Skeletal muscle tissue (tissue), 4 donors: ENCODE results near the gene APOBEC3H. TPM values are rescaled to one million over a fixed set of nuclear protein-coding genes. Genes with fewer than 3 reads are reported as not detected.

ENCODE experiments used
- H3K27ac ChIP-seq: one replicate; pipeline ENCODE4 v1.7.0; 2013; ENCODE audit warnings: mild to moderate bottlenecking, low read depth, low read length, inconsistent platforms
- H3K27me3 ChIP-seq, 3 donors: one replicate each; pipeline ENCODE4 v1.7.0; 2013; ENCODE audit warnings: low read length in 3 of 3; ENCODE audit not compliant: control insufficient read depth in 3 of 3, insufficient read depth in 3 of 3
- H3K36me3 ChIP-seq, 3 donors: one replicate each; pipeline ENCODE4 v1.7.0; 2013; ENCODE audit warnings: low read length in 3 of 3; ENCODE audit not compliant: control insufficient read depth in 3 of 3, insufficient read depth in 3 of 3
- H3K4me1 ChIP-seq, 3 donors: one replicate each; pipeline ENCODE4 v1.7.0; 2013; ENCODE audit warnings: low read length in 3 of 3, mild to moderate bottlenecking in 3 of 3; ENCODE audit not compliant: control insufficient read depth in 3 of 3, insufficient read depth in 3 of 3
- H3K4me3 ChIP-seq, 3 donors: one replicate each; pipeline ENCODE4 v1.7.0; 2013; ENCODE audit warnings: low read length in 3 of 3
- H3K9ac ChIP-seq, 3 donors: one replicate each; pipeline ENCODE4 v1.7.0; 2013; ENCODE audit warnings: low read length in 3 of 3, mild to moderate bottlenecking in 3 of 3, moderate library complexity in 2 of 3, low read depth in 1 of 3
- H3K9me3 ChIP-seq, 3 donors: one replicate each; pipeline ENCODE4 v1.7.0; 2013; ENCODE audit warnings: low read length in 3 of 3; ENCODE audit not compliant: control insufficient read depth in 3 of 3
- total RNA-seq: library from RNA; depleted of rRNA; stranded (reverse); fragments of >200 nt; gene quantifications from one replicate; pipeline ENCODE4 v1.2.3, GENCODE V29; 2014
- donor health status: Osteomylitis.

Gene APOBEC3H
- total RNA-seq, 1 donor from 2014 or later = not detected

- Histone ChIP-seq H3K36me3 (peaks cover 12 to 15% (median 13%) of the 10 kb centered on the region in 3 donors), H3K9me3 (no peaks in the 10 kb centered on the region), H3K9ac (peak overlapping the region; percentile 83 to 95 (median 90)), H3K4me3 (peak overlapping the region; percentile 68 to 82 (median 80)), H3K27ac (peak overlapping the region; percentile 92), H3K27me3 (no peaks in the 10 kb centered on the region), H3K4me1 (peaks cover 55 to 76% (median 66%) of the 10 kb centered on the region in 3 donors)
These were observed 49.4 kb downstream of the APOBEC3H start for GRCh38 chr22:39146256-39147101.

- H3K27me3 ChIP-seq = no peaks in the 10 kb centered on the region
- peak overlapping the region in 2 of 3 donors; percentile 10 to 64 for H3K9ac ChIP-seq
- no peaks in the 10 kb centered on the region for H3K9me3 ChIP-seq
- no peak overlapping the region for H3K4me3 ChIP-seq
- H3K27ac ChIP-seq = peak overlapping the region; percentile 92
- H3K36me3 ChIP-seq = peaks cover 12 to 15% (median 13%) of the 10 kb centered on the region in 3 donors
- peaks cover 60 to 81% (median 68%) of the 10 kb centered on the region in 3 donors for H3K4me1 ChIP-seq
These were observed 50.4 kb downstream of the APOBEC3H start for GRCh38 chr22:39147335-39148025.

GRCh38 chr22:39148026-39148726 is 51.1 kb downstream of the APOBEC3H start:
- Histone ChIP-seq H3K27ac (peak overlapping the region; percentile 92), H3K4me3 (no peak overlapping the region), H3K4me1 (peaks cover 63 to 86% (median 70%) of the 10 kb centered on the region in 3 donors), H3K9ac (peak overlapping the region; percentile 21 to 64 (median 38)), H3K9me3 (no peaks in the 10 kb centered on the region), H3K36me3 (peaks cover 12 to 15% (median 13%) of the 10 kb centered on the region in 3 donors), H3K27me3 (no peaks in the 10 kb centered on the region)

GRCh38 chr22:39148727-39149535 is 51.9 kb downstream of the APOBEC3H start:
- Histone ChIP-seq H3K4me3 (no peak overlapping the region), H3K36me3 (peaks cover 12 to 15% (median 13%) of the 10 kb centered on the region in 3 donors), H3K9me3 (no peaks in the 10 kb centered on the region), H3K27me3 (no peaks in the 10 kb centered on the region), H3K9ac (peak overlapping the region; percentile 38 to 64 (median 40)), H3K4me1 (peaks cover 58 to 85% (median 68%) of the 10 kb centered on the region in 3 donors), H3K27ac (peak overlapping the region; percentile 92)

GRCh38 chr22:39149915-39150847 is 53.1 kb downstream of the APOBEC3H start:
- Histone ChIP-seq H3K36me3 (peaks cover 12 to 15% (median 13%) of the 10 kb centered on the region in 3 donors), H3K4me3 (peak overlapping the region in 1 of 3 donors; percentile 20), H3K9ac (peak overlapping the region in 2 of 3 donors; percentile 51 to 64), H3K4me1 (peaks cover 46 to 73% (median 57%) of the 10 kb centered on the region in 3 donors), H3K9me3 (no peaks in the 10 kb centered on the region), H3K27ac (peak overlapping the region; percentile 92), H3K27me3 (no peaks in the 10 kb centered on the region)

GRCh38 chr22:39150848-39151215 is 53.8 kb downstream of the APOBEC3H start:
- peak overlapping the region in 2 of 3 donors; percentile 7 to 64 for H3K9ac ChIP-seq
- peaks cover 12 to 15% (median 13%) of the 10 kb centered on the region in 3 donors for H3K36me3 ChIP-seq
- H3K27ac ChIP-seq = peak overlapping the region; percentile 86
- no peaks in the 10 kb centered on the region for H3K9me3 ChIP-seq
- peak overlapping the region in 1 of 3 donors; percentile 84 for H3K4me3 ChIP-seq
- H3K4me1 ChIP-seq = peaks cover 45 to 69% (median 57%) of the 10 kb centered on the region in 3 donors
- H3K27me3 ChIP-seq = no peaks in the 10 kb centered on the region

GRCh38 chr22:39151329-39151975 is 54.4 kb downstream of the APOBEC3H start:
- Histone ChIP-seq H3K4me3 (peak overlapping the region; percentile 84 to 90 (median 85)), H3K9ac (peak overlapping the region; percentile 92 to 93 (median 92)), H3K27me3 (no peaks in the 10 kb centered on the region), H3K27ac (peak overlapping the region; percentile 86), H3K9me3 (no peaks in the 10 kb centered on the region), H3K36me3 (peaks cover 12 to 15% (median 13%) of the 10 kb centered on the region in 3 donors), H3K4me1 (peaks cover 40 to 63% (median 51%) of the 10 kb centered on the region in 3 donors)

- Histone ChIP-seq H3K4me1 (peaks cover 36 to 59% (median 47%) of the 10 kb centered on the region in 3 donors), H3K36me3 (peaks cover 12 to 15% (median 13%) of the 10 kb centered on the region in 3 donors), H3K9ac (peak overlapping the region; percentile 92 to 93 (median 92)), H3K27ac (peak overlapping the region; percentile 86), H3K9me3 (no peaks in the 10 kb centered on the region), H3K4me3 (peak overlapping the region; percentile 84 to 90 (median 85)), H3K27me3 (no peaks in the 10 kb centered on the region)
These were observed 55.0 kb downstream of the APOBEC3H start for GRCh38 chr22:39152024-39152510.
